Liver (tissue), 9 donors: ENCODE measurements around the gene SCN2A. TPM values are rescaled to one million over a fixed set of nuclear protein-coding genes. Genes with fewer than 3 reads are reported as not detected.

Source experiments
- DNase-seq: peaks from one replicate; pipeline ENCODE4 v3.0.0-alpha.2; 2017; ENCODE audit warnings: low spot score
- H3K27ac ChIP-seq, 2 donors: one replicate each; pipeline ENCODE4 v1.7.0; 2013; ENCODE audit warnings: inconsistent platforms in 2 of 2, low read length in 2 of 2, control low read depth in 1 of 2, low read depth in 1 of 2, mild to moderate bottlenecking in 1 of 2
- H3K27me3 ChIP-seq, 4 donors: one replicate each; pipeline versions ENCODE4 v1.6.1 to v1.7.0; 2013; ENCODE audit warnings: low read length in 3 of 4, inconsistent platforms in 1 of 4, mild to moderate bottlenecking in 1 of 4, moderate library complexity in 1 of 4; ENCODE audit not compliant: control insufficient read depth in 4 of 4, insufficient read depth in 4 of 4
- H3K36me3 ChIP-seq, 4 donors: one replicate each; pipeline versions ENCODE4 v1.6.1 to v1.7.0; 2013; ENCODE audit warnings: low read length in 3 of 4, mild to moderate bottlenecking in 3 of 4, low read depth in 1 of 4, moderate library complexity in 1 of 4; ENCODE audit not compliant: control insufficient read depth in 4 of 4, insufficient read depth in 3 of 4
- H3K4me1 ChIP-seq, 4 donors: one replicate each; pipeline versions ENCODE4 v1.6.1 to v1.7.0; 2013; ENCODE audit warnings: low read length in 3 of 4, mild to moderate bottlenecking in 3 of 4, moderate library complexity in 1 of 4; ENCODE audit not compliant: control insufficient read depth in 4 of 4, insufficient read depth in 4 of 4
- H3K4me3 ChIP-seq, 3 donors: one replicate each; pipeline versions ENCODE4 v1.6.1 to v1.7.0; 2013; ENCODE audit warnings: low read length in 3 of 3, control low read depth in 1 of 3, low read depth in 1 of 3, mild to moderate bottlenecking in 1 of 3
- H3K9ac ChIP-seq, 2 donors: one replicate each; pipeline ENCODE4 v1.7.0; 2013; ENCODE audit warnings: low read length in 2 of 2, mild to moderate bottlenecking in 2 of 2, moderate library complexity in 2 of 2, control low read depth in 1 of 2, low read depth in 1 of 2
- H3K9me3 ChIP-seq, 4 donors: one replicate each; pipeline versions ENCODE4 v1.6.1 to v1.7.0; 2013; ENCODE audit warnings: low read length in 3 of 4; ENCODE audit not compliant: control insufficient read depth in 4 of 4
- ATF3 ChIP-seq: IDR thresholded peaks from 2 replicates; pipeline ENCODE4 v1.6.1; 2016; ENCODE audit warnings: antibody characterized with exemption
- EGR1 ChIP-seq, 2 donors: IDR thresholded peaks; 2 replicates each; pipeline ENCODE4 v1.6.1; 2016 to 2018; ENCODE audit warnings: antibody characterized with exemption in 2 of 2, low read depth in 2 of 2
- FOXA1 ChIP-seq: IDR thresholded peaks from 2 replicates; pipeline ENCODE4 v1.6.1; 2016; ENCODE audit warnings: antibody characterized with exemption
- FOXA2 ChIP-seq: IDR thresholded peaks from 2 replicates; pipeline ENCODE4 v1.6.1; 2016; ENCODE audit warnings: antibody characterized with exemption
- GABPA ChIP-seq, 2 donors: IDR thresholded peaks in 1 of 2; conservative IDR thresholded peaks in 1 of 2; 2 replicates each; pipeline ENCODE4 v1.6.1; 2016; ENCODE audit warnings: antibody characterized with exemption in 2 of 2, mild to moderate bottlenecking in 1 of 2, moderate library complexity in 1 of 2
- HNF4A ChIP-seq, 2 donors: conservative IDR thresholded peaks; 2 replicates each; pipeline ENCODE4 v1.6.1; 2016; ENCODE audit warnings: antibody characterized with exemption in 2 of 2, mild to moderate bottlenecking in 2 of 2
- HNF4G ChIP-seq: IDR thresholded peaks from 2 replicates; pipeline ENCODE4 v1.6.1; 2016; ENCODE audit warnings: antibody characterized with exemption
- JUND ChIP-seq, 2 donors: IDR thresholded peaks; 2 replicates each; pipeline ENCODE4 v1.6.1; 2016; ENCODE audit warnings: antibody characterized with exemption in 2 of 2
- MAX ChIP-seq: IDR thresholded peaks from 2 replicates; pipeline ENCODE4 v1.6.1; 2016; ENCODE audit warnings: antibody characterized with exemption
- NR2F2 ChIP-seq: IDR thresholded peaks from 2 replicates; pipeline ENCODE4 v1.6.1; 2016; ENCODE audit warnings: antibody characterized with exemption
- RAD21 ChIP-seq, 2 donors: IDR thresholded peaks; 2 replicates each; pipeline ENCODE4 v1.6.1; 2016; ENCODE audit warnings: antibody characterized with exemption in 2 of 2, mild to moderate bottlenecking in 2 of 2
- RXRA ChIP-seq, 2 donors: IDR thresholded peaks; 2 replicates each; pipeline ENCODE4 v1.6.1; 2017 to 2018; ENCODE audit warnings: antibody characterized with exemption in 2 of 2, mild to moderate bottlenecking in 1 of 2
- SP1 ChIP-seq: IDR thresholded peaks from 2 replicates; pipeline ENCODE4 v1.6.1; 2018; ENCODE audit warnings: antibody characterized with exemption, mild to moderate bottlenecking
- TAF1 ChIP-seq: conservative IDR thresholded peaks from 2 replicates; pipeline ENCODE4 v1.6.1; 2016; ENCODE audit warnings: antibody characterized with exemption, mild to moderate bottlenecking
- YY1 ChIP-seq: IDR thresholded peaks from 2 replicates; pipeline ENCODE4 v1.6.1; 2016; ENCODE audit warnings: antibody characterized with exemption, mild to moderate bottlenecking
- WGBS: extraction: QIAGEN DNeasy Blood & Tissue Kit; methylation state at CpG from one replicate; pipeline ENCODE4 v1.1.7; 2013; 5-methylcytosine and 5-hydroxymethylcytosine counted together
- polyA plus RNA-seq, 2 donors: library from polyadenylated mRNA; stranded (reverse) in 1 of 2; unstranded in 1 of 2; fragments of 200-250 nt in 1 of 2; fragments of >200 nt in 1 of 2; fragmentation: Nextera tagmentation in 1 of 2; extraction: Ambion mirVana in 1 of 2; gene quantifications; one replicate each; pipeline versions ENCODE4 v1.2.1 to v1.2.3, GENCODE V29; 2013 to 2015
- total RNA-seq, 2 donors: library from RNA; depleted of rRNA; stranded (reverse); fragments of >200 nt; gene quantifications; one replicate each; pipeline ENCODE4 v1.2.3, GENCODE V29; 2014
- TF ChIP-seq, protein P1 (sequence below): IDR thresholded peaks from 2 replicates; pipeline ENCODE4 v1.6.1; 2016; ENCODE audit warnings: antibody characterized with exemption, mild to moderate bottlenecking
- TF ChIP-seq, protein P2 (sequence below): IDR thresholded peaks from 2 replicates; pipeline ENCODE4 v1.6.1; 2016; ENCODE audit warnings: antibody characterized with exemption
- TF ChIP-seq, protein P3 (sequence below): fragments of 150-350 bp; IDR thresholded peaks from 2 replicates; pipeline ENCODE4 v1.5.1; 2017; ENCODE audit warnings: improper control_type of control experiment, low read depth, low read length; ENCODE audit not compliant: missing input control
- donor health status: healthy.
- donor health status: healthy.
- donor health status: healthy.
- donor health status: healthy.
- donor health status: healthy.

The SCN2A gene
- total and polyA plus RNA-seq, 4 donors, result 0.01 to 0.33 (median 0.05) TPM

GRCh38 chr2:165273176-165273575 lies 34.0 kb downstream of the SCN2A start (continued):
- TF ChIP-seq, protein P1, sequence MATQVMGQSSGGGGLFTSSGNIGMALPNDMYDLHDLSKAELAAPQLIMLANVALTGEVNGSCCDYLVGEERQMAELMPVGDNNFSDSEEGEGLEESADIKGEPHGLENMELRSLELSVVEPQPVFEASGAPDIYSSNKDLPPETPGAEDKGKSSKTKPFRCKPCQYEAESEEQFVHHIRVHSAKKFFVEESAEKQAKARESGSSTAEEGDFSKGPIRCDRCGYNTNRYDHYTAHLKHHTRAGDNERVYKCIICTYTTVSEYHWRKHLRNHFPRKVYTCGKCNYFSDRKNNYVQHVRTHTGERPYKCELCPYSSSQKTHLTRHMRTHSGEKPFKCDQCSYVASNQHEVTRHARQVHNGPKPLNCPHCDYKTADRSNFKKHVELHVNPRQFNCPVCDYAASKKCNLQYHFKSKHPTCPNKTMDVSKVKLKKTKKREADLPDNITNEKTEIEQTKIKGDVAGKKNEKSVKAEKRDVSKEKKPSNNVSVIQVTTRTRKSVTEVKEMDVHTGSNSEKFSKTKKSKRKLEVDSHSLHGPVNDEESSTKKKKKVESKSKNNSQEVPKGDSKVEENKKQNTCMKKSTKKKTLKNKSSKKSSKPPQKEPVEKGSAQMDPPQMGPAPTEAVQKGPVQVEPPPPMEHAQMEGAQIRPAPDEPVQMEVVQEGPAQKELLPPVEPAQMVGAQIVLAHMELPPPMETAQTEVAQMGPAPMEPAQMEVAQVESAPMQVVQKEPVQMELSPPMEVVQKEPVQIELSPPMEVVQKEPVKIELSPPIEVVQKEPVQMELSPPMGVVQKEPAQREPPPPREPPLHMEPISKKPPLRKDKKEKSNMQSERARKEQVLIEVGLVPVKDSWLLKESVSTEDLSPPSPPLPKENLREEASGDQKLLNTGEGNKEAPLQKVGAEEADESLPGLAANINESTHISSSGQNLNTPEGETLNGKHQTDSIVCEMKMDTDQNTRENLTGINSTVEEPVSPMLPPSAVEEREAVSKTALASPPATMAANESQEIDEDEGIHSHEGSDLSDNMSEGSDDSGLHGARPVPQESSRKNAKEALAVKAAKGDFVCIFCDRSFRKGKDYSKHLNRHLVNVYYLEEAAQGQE, result no peak
- TF ChIP-seq FOXA1 (no peak), NR2F2 (no peak), JUND (IDR thresholded peaks at IDR 0.05) (no peak), ATF3 (no peak), FOXA2 (no peak)

GRCh38 chr2:165274698-165275097 lies 35.5 kb downstream of the SCN2A start:
- WGBS, result 80% methylated on average over 5 of the region's 5 CpGs
- Histone ChIP-seq H3K9me3 (no peaks in the 10 kb centered on the region), H3K27me3 (no peaks in the 10 kb centered on the region), H3K4me3 (no peak overlapping the region), H3K36me3 (no peaks in the 10 kb centered on the region), H3K9ac (no peak overlapping the region), H3K4me1 (no peaks in the 10 kb centered on the region), H3K27ac (no peak overlapping the region)
- TF ChIP-seq, protein P2, sequence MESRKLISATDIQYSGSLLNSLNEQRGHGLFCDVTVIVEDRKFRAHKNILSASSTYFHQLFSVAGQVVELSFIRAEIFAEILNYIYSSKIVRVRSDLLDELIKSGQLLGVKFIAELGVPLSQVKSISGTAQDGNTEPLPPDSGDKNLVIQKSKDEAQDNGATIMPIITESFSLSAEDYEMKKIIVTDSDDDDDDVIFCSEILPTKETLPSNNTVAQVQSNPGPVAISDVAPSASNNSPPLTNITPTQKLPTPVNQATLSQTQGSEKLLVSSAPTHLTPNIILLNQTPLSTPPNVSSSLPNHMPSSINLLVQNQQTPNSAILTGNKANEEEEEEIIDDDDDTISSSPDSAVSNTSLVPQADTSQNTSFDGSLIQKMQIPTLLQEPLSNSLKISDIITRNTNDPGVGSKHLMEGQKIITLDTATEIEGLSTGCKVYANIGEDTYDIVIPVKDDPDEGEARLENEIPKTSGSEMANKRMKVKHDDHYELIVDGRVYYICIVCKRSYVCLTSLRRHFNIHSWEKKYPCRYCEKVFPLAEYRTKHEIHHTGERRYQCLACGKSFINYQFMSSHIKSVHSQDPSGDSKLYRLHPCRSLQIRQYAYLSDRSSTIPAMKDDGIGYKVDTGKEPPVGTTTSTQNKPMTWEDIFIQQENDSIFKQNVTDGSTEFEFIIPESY, result no peak
- TF ChIP-seq GABPA (IDR thresholded peaks at IDR 0.05 in 1 of 2, conservative IDR thresholded peaks at IDR 0.05 in 1 of 2) (no peak), SP1 (no peak), ATF3 (no peak), RXRA (IDR thresholded peaks at IDR 0.05) (no peak), MAX (no peak), YY1 (no peak), HNF4A (conservative IDR thresholded peaks at IDR 0.05) (no peak), RAD21 (IDR thresholded peaks at IDR 0.05) (no peak), FOXA2 (no peak), HNF4G (no peak), EGR1 (IDR thresholded peaks at IDR 0.05; ENCODE audit: low read depth in 2 of 2) (no peak), TAF1 (no peak), FOXA1 (no peak), NR2F2 (no peak), JUND (IDR thresholded peaks at IDR 0.05) (no peak)
- TF ChIP-seq, protein P1, result no peak
- TF ChIP-seq, protein P3, sequence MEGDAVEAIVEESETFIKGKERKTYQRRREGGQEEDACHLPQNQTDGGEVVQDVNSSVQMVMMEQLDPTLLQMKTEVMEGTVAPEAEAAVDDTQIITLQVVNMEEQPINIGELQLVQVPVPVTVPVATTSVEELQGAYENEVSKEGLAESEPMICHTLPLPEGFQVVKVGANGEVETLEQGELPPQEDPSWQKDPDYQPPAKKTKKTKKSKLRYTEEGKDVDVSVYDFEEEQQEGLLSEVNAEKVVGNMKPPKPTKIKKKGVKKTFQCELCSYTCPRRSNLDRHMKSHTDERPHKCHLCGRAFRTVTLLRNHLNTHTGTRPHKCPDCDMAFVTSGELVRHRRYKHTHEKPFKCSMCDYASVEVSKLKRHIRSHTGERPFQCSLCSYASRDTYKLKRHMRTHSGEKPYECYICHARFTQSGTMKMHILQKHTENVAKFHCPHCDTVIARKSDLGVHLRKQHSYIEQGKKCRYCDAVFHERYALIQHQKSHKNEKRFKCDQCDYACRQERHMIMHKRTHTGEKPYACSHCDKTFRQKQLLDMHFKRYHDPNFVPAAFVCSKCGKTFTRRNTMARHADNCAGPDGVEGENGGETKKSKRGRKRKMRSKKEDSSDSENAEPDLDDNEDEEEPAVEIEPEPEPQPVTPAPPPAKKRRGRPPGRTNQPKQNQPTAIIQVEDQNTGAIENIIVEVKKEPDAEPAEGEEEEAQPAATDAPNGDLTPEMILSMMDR, result no peak
- DNase-seq, result no peak
